ENCODE measurements around the gene TTC3. TPM values are rescaled to one million over a fixed set of nuclear protein-coding genes. Genes with fewer than 3 reads are reported as not detected.

TTC3 gene
- total RNA-seq, 1 experiment from 2014 or later, result 92.8 TPM

DNA sequence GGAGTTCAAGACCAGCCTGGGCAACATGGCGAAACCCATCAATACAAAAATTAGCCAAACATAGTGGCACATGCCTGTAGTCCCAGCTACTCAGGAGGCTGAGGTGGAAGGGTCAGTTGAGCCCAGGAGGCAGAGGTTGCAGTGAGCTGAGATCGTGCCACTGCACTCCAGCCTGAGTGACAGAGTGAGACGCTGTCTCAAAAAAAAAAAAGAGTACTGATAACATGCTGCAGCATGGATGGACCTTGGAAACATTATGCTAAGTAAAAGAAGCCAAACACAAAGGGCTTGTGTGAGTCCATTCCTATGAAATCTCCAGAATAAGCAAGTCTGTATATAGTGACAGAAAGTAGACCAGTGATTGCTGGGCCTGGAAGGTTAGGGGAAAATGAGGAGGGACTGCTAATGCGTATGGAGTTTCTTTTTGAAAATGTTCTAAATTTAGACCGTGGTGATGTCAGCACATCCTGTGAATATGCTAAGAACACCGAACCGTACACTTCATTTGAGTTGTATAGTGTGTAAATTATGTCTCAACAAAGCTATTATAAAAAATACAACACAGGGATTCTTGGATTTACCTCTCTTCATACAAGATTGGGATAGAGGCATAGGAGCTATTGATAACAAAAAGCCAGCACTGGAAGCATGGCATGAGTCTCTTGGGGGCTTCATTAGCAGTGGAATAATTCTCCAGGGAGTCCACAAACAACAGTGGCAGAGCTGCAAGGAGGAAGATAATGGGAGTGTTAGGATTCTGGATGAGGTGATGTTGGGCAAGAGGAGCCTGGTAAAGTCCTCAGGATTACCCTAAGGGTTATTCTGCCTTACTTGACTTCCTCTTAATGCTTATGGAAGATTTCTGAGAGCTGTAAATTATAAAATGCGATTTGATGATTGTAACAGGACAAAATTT is 73.5 kb downstream of the TTC3 start:
- H3K36me3 ChIP-seq (ENCODE audit: control insufficient read depth, insufficient read depth, low read length), result peaks cover 2% of the 10 kb centered on the region; the same call in 1 of the 2 replicates
- CTCF ChIA-PET, result no interaction called here
- peaks cover 83% of the 10 kb centered on the region for H3K36me3 Mint-ChIP-seq (ENCODE audit: insufficient read depth, unreplicated experiment)
- TF ChIP-seq, protein P1, sequence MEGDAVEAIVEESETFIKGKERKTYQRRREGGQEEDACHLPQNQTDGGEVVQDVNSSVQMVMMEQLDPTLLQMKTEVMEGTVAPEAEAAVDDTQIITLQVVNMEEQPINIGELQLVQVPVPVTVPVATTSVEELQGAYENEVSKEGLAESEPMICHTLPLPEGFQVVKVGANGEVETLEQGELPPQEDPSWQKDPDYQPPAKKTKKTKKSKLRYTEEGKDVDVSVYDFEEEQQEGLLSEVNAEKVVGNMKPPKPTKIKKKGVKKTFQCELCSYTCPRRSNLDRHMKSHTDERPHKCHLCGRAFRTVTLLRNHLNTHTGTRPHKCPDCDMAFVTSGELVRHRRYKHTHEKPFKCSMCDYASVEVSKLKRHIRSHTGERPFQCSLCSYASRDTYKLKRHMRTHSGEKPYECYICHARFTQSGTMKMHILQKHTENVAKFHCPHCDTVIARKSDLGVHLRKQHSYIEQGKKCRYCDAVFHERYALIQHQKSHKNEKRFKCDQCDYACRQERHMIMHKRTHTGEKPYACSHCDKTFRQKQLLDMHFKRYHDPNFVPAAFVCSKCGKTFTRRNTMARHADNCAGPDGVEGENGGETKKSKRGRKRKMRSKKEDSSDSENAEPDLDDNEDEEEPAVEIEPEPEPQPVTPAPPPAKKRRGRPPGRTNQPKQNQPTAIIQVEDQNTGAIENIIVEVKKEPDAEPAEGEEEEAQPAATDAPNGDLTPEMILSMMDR (IDR thresholded peaks at IDR 0.05; ENCODE audit: insufficient read depth in 1 of 2, low read depth in 1 of 2, low read length in 1 of 2, severe bottlenecking in 1 of 2, unreplicated experiment in 1 of 2), result no peak
- no peaks in the 10 kb centered on the region for H3K27me3 ChIP-seq (replicated peaks; ENCODE audit: control insufficient read depth, insufficient read depth, low read length)
- no peaks in the 10 kb centered on the region for H3K27me3 Mint-ChIP-seq (ENCODE audit: insufficient read depth, unreplicated experiment)
- H3K4me3 ChIP-seq (ENCODE audit: low read depth, low read length), result no peak overlapping the region
- no peak for DNase-seq
- H3K9me3 Mint-ChIP-seq (ENCODE audit: unreplicated experiment), result no peaks in the 10 kb centered on the region
- POLR2A ChIA-PET, result no interaction called here
- no TSS peak for BruUV-seq (replicated peaks)
- intact Hi-C loops (cut with micrococcal nuclease; ENCODE audit: unreplicated experiment), result no loop called here
- H3K27ac Mint-ChIP-seq (ENCODE audit: unreplicated experiment), result no peak overlapping the region
- no peak overlapping the region for H3K4me3 Mint-ChIP-seq (ENCODE audit: unreplicated experiment)
- no peaks in the 10 kb centered on the region for H3K9me3 ChIP-seq
- no peaks in the 10 kb centered on the region for H3K4me1 ChIP-seq
- H3K4me1 Mint-ChIP-seq (ENCODE audit: low read depth, unreplicated experiment), result no peaks in the 10 kb centered on the region

DNA sequence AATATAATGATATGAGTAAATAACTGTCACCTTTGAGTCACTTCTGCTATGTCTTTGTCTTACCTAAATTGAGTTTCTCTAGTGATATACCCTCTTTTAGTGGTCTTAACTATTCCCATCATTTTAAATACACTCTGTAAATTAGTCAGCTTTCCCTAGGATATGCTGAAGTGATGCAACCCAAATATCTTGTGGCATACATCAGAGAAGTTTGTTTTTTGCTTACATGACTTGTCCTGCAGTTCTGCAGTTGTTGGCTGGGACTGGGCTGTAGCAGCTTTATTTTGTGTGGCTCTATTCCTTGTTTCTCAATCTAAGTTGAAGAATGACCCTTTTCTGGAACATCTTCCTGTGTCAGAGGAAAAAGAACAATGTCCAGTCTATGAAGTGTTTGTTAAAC is 76.4 kb downstream of the TTC3 start:
- intact Hi-C loops (cut with micrococcal nuclease; ENCODE audit: unreplicated experiment), result no loop called here

GRCh38 chr21:37153196-37153934 is 80.3 kb downstream of the TTC3 start:
- Histone ChIP-seq H3K4me1 (0 out of 2 replicates have a peak, but pooled peaks cover 5% of the 10 kb centered on the region), H3K27me3 (replicated peaks; ENCODE audit: control insufficient read depth, insufficient read depth, low read length) (no peaks in the 10 kb centered on the region), H3K9me3 (no peaks in the 10 kb centered on the region), H3K36me3 (ENCODE audit: control insufficient read depth, insufficient read depth, low read length) (peaks cover 1% of the 10 kb centered on the region; the same call in 1 of the 2 replicates), H3K4me3 (ENCODE audit: low read depth, low read length) (no peak overlapping the region)
- POLR2A ChIA-PET, result no interaction called here
- no TSS peak for BruUV-seq (replicated peaks)
- Mint-ChIP-seq H3K4me3 (ENCODE audit: unreplicated experiment) (no peak overlapping the region), H3K27ac (ENCODE audit: unreplicated experiment) (no peak overlapping the region), H3K4me1 (ENCODE audit: low read depth, unreplicated experiment) (peaks cover 11% of the 10 kb centered on the region), H3K9me3 (ENCODE audit: unreplicated experiment) (no peaks in the 10 kb centered on the region), H3K27me3 (ENCODE audit: insufficient read depth, unreplicated experiment) (no peaks in the 10 kb centered on the region), H3K36me3 (ENCODE audit: insufficient read depth, unreplicated experiment) (peaks cover 68% of the 10 kb centered on the region)
- DNase-seq, result peak in 1 of 2 experiments; percentile 17
- CTCF ChIA-PET, result interaction anchor here (0.6 kb wide), 1 partner anchor 10 kb away, joined by 3 read pairs; no protein-coding TSS in a partner anchor
- TF ChIP-seq, protein P1 (IDR thresholded peaks at IDR 0.05; ENCODE audit: insufficient read depth in 1 of 2, low read depth in 1 of 2, low read length in 1 of 2, severe bottlenecking in 1 of 2, unreplicated experiment in 1 of 2), result no peak
- intact Hi-C loops (cut with micrococcal nuclease; ENCODE audit: unreplicated experiment), result no loop called here

More for the DNA sequence above, 76.4 kb downstream of the TTC3 start:
- H3K36me3 ChIP-seq (ENCODE audit: control insufficient read depth, insufficient read depth, low read length), result peaks cover 3% of the 10 kb centered on the region; the same call in 1 of the 2 replicates
- Mint-ChIP-seq H3K4me1 (ENCODE audit: low read depth, unreplicated experiment) (peaks cover 11% of the 10 kb centered on the region), H3K9me3 (ENCODE audit: unreplicated experiment) (no peaks in the 10 kb centered on the region), H3K36me3 (ENCODE audit: insufficient read depth, unreplicated experiment) (peaks cover 80% of the 10 kb centered on the region), H3K4me3 (ENCODE audit: unreplicated experiment) (no peak overlapping the region), H3K27me3 (ENCODE audit: insufficient read depth, unreplicated experiment) (no peaks in the 10 kb centered on the region), H3K27ac (ENCODE audit: unreplicated experiment) (no peak overlapping the region)
- CTCF ChIA-PET, result no interaction called here
- DNase-seq, result no peak
- H3K4me1 ChIP-seq, result 0 out of 2 replicates have a peak, but pooled peaks cover 5% of the 10 kb centered on the region
- POLR2A ChIA-PET, result no interaction called here
- no peak overlapping the region for H3K4me3 ChIP-seq (ENCODE audit: low read depth, low read length)
- no TSS peak for BruUV-seq (replicated peaks)
- TF ChIP-seq, protein P1 (IDR thresholded peaks at IDR 0.05; ENCODE audit: insufficient read depth in 1 of 2, low read depth in 1 of 2, low read length in 1 of 2, severe bottlenecking in 1 of 2, unreplicated experiment in 1 of 2), result no peak
- no peaks in the 10 kb centered on the region for H3K9me3 ChIP-seq
- H3K27me3 ChIP-seq (replicated peaks; ENCODE audit: control insufficient read depth, insufficient read depth, low read length), result no peaks in the 10 kb centered on the region

Measured in Caco-2 (cell line).